ENCODE measurements around the gene CCNY. TPM values are rescaled to one million over a fixed set of nuclear protein-coding genes. Genes with fewer than 3 reads are reported as not detected.

Gene CCNY
- total RNA-seq, 2 experiments from 2014 or later = 37.0 to 55.8 TPM

DNA sequence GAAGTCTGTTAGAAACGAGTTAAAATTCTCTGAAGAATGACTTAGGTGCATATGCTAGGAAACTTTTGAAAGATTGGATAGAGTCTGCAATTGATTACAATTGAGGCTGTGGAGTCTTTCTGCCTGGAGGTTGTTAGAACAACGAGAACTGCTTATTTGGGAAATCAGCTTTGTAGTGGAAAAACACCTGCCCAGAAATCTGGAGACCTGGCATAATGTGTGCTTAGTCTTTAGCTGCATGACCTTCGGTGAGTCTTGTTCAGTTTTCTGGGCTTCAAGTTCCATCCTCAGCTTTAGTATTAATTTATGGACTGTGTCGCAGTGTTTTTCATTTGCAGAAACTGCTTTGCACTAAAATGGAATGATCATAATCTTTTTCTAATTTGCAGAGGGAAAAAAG lies 31.7 kb downstream of the CCNY start:
- H2AFZ ChIP-seq (ENCODE audit: low read length) = no peak overlapping the region
- H3K4me1 ChIP-seq (ENCODE audit: insufficient read depth, low read length, poor library complexity, severe bottlenecking) = peaks cover 27% of the 10 kb centered on the region
- no peak overlapping the region for H3K27ac ChIP-seq (ENCODE audit: low read depth, low read length, poor library complexity, severe bottlenecking)
- intact Hi-C loops (cut with micrococcal nuclease; ENCODE audit: unreplicated experiment) = no loop called here
- DNase-seq (ENCODE audit: low spot score) = no peak
- H3K4me2 ChIP-seq (ENCODE audit: low read length) = no peak overlapping the region
- H3K36me3 ChIP-seq (ENCODE audit: insufficient read depth, low read length) = no peaks in the 10 kb centered on the region
- BruUV-seq (replicated peaks) = no TSS peak
- peaks cover 24% of the 10 kb centered on the region; the same call in 1 of the 2 replicates for H4K20me1 ChIP-seq (ENCODE audit: insufficient read depth, low read length)
- TF ChIP-seq, protein P1, sequence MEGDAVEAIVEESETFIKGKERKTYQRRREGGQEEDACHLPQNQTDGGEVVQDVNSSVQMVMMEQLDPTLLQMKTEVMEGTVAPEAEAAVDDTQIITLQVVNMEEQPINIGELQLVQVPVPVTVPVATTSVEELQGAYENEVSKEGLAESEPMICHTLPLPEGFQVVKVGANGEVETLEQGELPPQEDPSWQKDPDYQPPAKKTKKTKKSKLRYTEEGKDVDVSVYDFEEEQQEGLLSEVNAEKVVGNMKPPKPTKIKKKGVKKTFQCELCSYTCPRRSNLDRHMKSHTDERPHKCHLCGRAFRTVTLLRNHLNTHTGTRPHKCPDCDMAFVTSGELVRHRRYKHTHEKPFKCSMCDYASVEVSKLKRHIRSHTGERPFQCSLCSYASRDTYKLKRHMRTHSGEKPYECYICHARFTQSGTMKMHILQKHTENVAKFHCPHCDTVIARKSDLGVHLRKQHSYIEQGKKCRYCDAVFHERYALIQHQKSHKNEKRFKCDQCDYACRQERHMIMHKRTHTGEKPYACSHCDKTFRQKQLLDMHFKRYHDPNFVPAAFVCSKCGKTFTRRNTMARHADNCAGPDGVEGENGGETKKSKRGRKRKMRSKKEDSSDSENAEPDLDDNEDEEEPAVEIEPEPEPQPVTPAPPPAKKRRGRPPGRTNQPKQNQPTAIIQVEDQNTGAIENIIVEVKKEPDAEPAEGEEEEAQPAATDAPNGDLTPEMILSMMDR (conservative IDR thresholded peaks at IDR 0.05; ENCODE audit: low read length) = no peak
- no peak for TF ChIP-seq EZH2phosphoT487 (IDR thresholded peaks at IDR 0.05; ENCODE audit: borderline replicate concordance, low read depth, low read length)
- ChIA-PET POLR2A (no interaction called here), CTCF (ENCODE audit: unreplicated experiment) (no interaction called here)
- no peak overlapping the region for H3K4me3 ChIP-seq (ENCODE audit: low read depth, low read length, poor library complexity, severe bottlenecking)
- no peaks in the 10 kb centered on the region for H3K9me2 ChIP-seq (ENCODE audit: insufficient read depth, low read length)
- peaks cover 40% of the 10 kb centered on the region for H3K79me2 ChIP-seq (ENCODE audit: insufficient read depth, low read depth, low read length)
- H3K9me3 ChIP-seq (ENCODE audit: low read length) = no peaks in the 10 kb centered on the region

DNA sequence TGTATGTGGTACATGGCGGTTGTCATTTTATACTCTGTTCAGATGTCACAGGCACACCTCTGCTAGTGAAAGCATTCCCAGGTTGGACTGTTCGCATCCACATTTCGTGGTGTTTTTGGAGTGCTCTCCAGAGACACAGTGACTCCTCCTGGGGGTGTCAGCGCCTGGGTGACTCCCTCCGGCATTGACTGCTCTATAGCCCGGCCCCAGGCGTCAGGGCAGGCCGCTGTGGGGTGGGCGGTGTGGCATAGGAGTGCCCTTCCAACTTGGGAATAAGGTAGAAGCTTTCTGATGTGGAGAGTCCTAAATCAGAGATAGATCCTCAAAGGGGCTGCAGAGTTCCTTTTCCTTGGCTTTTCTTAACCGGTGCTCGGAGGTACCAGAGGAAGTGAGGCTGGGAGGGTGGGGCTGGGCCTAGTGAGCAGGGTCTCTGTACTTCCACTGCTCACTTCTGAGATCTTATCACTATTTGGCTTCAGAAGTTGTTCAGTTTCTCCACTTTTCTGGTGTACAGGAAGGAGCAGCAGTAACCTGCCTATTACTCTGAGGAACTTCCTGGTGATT lies 32.3 kb downstream of the CCNY start:
- no TSS peak for BruUV-seq (replicated peaks)
- Histone ChIP-seq H3K4me3 (ENCODE audit: low read depth, low read length, poor library complexity, severe bottlenecking) (no peak overlapping the region), H3K36me3 (ENCODE audit: insufficient read depth, low read length) (no peaks in the 10 kb centered on the region), H3K9me3 (ENCODE audit: low read length) (no peaks in the 10 kb centered on the region), H3K4me1 (ENCODE audit: insufficient read depth, low read length, poor library complexity, severe bottlenecking) (peaks cover 27% of the 10 kb centered on the region), H3K4me2 (ENCODE audit: low read length) (no peak overlapping the region), H3K79me2 (ENCODE audit: insufficient read depth, low read depth, low read length) (peaks cover 43% of the 10 kb centered on the region), H2AFZ (ENCODE audit: low read length) (no peak overlapping the region), H3K9me2 (ENCODE audit: insufficient read depth, low read length) (no peaks in the 10 kb centered on the region), H4K20me1 (ENCODE audit: insufficient read depth, low read length) (peaks cover 24% of the 10 kb centered on the region; the same call in 1 of the 2 replicates), H3K27ac (ENCODE audit: low read depth, low read length, poor library complexity, severe bottlenecking) (no peak overlapping the region)
- ChIA-PET CTCF (ENCODE audit: unreplicated experiment) (no interaction called here), POLR2A (interaction anchor here (0.7 kb wide), 1 partner anchor 16 kb away, joined by 3 read pairs; no protein-coding TSS in a partner anchor)
- no peak for TF ChIP-seq EZH2phosphoT487 (IDR thresholded peaks at IDR 0.05; ENCODE audit: borderline replicate concordance, low read depth, low read length)
- TF ChIP-seq, protein P1 (conservative IDR thresholded peaks at IDR 0.05; ENCODE audit: low read length) = no peak
- no peak for DNase-seq (ENCODE audit: low spot score)
- intact Hi-C loops (cut with micrococcal nuclease; ENCODE audit: unreplicated experiment) = no loop called here

DNA sequence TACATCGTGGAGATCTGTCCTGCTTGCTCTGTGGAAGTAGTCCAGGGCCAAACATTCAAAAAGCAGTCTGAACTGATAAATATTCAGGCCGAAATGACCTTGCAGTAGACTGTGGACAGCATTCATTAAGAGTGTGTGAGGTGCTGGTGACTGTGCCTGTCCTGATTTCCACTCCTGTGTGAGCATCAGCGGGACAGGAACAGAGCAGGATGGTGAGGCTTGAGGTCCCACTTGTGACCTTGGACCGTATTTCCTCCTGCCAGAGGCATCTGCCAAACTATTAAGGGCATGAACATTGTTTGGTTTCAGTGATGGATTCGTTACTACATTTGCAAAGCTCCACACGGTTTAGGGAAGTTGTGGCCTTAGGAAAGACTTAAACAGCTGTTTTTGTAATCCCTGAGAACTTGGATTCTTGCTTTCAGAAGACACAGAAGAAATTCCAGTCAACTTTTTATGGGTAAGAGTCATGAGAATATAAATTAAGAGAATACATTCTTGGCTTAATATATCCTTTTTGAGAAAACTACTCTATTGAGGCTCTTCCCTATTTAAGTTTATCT lies 32.8 kb downstream of the CCNY start:
- Histone ChIP-seq H3K9me2 (ENCODE audit: insufficient read depth, low read length) (no peaks in the 10 kb centered on the region), H3K79me2 (ENCODE audit: insufficient read depth, low read depth, low read length) (peaks cover 48% of the 10 kb centered on the region), H3K9me3 (ENCODE audit: low read length) (no peaks in the 10 kb centered on the region), H3K4me1 (ENCODE audit: insufficient read depth, low read length, poor library complexity, severe bottlenecking) (peaks cover 27% of the 10 kb centered on the region), H4K20me1 (ENCODE audit: insufficient read depth, low read length) (peaks cover 24% of the 10 kb centered on the region; the same call in 1 of the 2 replicates), H3K36me3 (ENCODE audit: insufficient read depth, low read length) (no peaks in the 10 kb centered on the region), H2AFZ (ENCODE audit: low read length) (no peak overlapping the region), H3K27ac (ENCODE audit: low read depth, low read length, poor library complexity, severe bottlenecking) (no peak overlapping the region), H3K4me3 (ENCODE audit: low read depth, low read length, poor library complexity, severe bottlenecking) (no peak overlapping the region), H3K4me2 (ENCODE audit: low read length) (no peak overlapping the region)
- TF ChIP-seq, protein P1 (conservative IDR thresholded peaks at IDR 0.05; ENCODE audit: low read length) = no peak
- TF ChIP-seq EZH2phosphoT487 (IDR thresholded peaks at IDR 0.05; ENCODE audit: borderline replicate concordance, low read depth, low read length) = no peak
- no peak for DNase-seq (ENCODE audit: low spot score)
- ChIA-PET POLR2A (interaction anchor here (0.5 to 1.0 kb wide), 3 partner anchors 16 to 55 kb away, joined by 3 to 4 read pairs (median 4); no protein-coding TSS in a partner anchor), CTCF (ENCODE audit: unreplicated experiment) (no interaction called here)
- intact Hi-C loops (cut with micrococcal nuclease; ENCODE audit: unreplicated experiment) = no loop called here
- BruUV-seq (replicated peaks) = no TSS peak

Data from OCI-LY7 (cell line).